GM12878 (cell line): ENCODE measurements around the gene DCAF5. TPM values are rescaled to one million over a fixed set of nuclear protein-coding genes. Genes with fewer than 3 reads are reported as not detected.
"Not testable (repeated sequence)": the region's sequence is repeated elsewhere in the genome, so short reads cannot be mapped to it uniquely, and the experiment has no call there.

Experiments
- ATAC-seq: fragments of 200-7000 bp; cut with Tn5 transposase; 3 replicates; pipeline ENCODE4 v1.9.1; 2020; ENCODE audit warnings: mild to moderate bottlenecking, moderate library complexity
- BruUV-seq: library from RNA; stranded (reverse); fragments of 400-500 nt; replicated peaks from 2 replicates; lab custom pipeline; 2021; lab: Mats Ljungman, UMichigan
- CTCF ChIA-PET: fragments of 300-600 bp; sonication (Branson Sonifier 250); formaldehyde crosslinking; extraction: SDS; loops from one replicate; lab custom pipeline; 2021; ENCODE audit warnings: inconsistent platforms; lab: Yijun Ruan, JAX
- POLR2A ChIA-PET: fragments of 350-600 bp; formaldehyde crosslinking; extraction: SDS; loops from one replicate; lab custom pipeline; 2021; ENCODE audit warnings: inconsistent platforms; lab: Charles Lee
- RAD21 ChIA-PET: fragments of 300-600 bp; sonication (Branson Sonifier 250); formaldehyde crosslinking; loops from one replicate; lab custom pipeline; 2023; ENCODE audit warnings: antibody characterized with exemption; ENCODE audit not compliant: unreplicated experiment; lab: Charles Lee
- SMC1A ChIA-PET: fragments of 300-600 bp; sonication (Branson Sonifier 250); formaldehyde crosslinking; loops from one replicate; lab custom pipeline; 2023; ENCODE audit not compliant: unreplicated experiment, uncharacterized antibody; lab: Charles Lee
- DNase-seq: peaks from one replicate; pipeline ENCODE4 v3.0.0-alpha.2; 2011; ENCODE audit warnings: low read depth, low spot score
- FAIRE-seq: peaks from 3 replicates; lab custom pipeline; 2011; peaks lifted over from hg19 to GRCh38; lab: Jason Lieb, UNC
- H2AFZ ChIP-seq: 2 replicates; pipeline ENCODE4 v1.6.0; 2011; ENCODE audit warnings: low read depth, low read length, control low read depth; ENCODE audit not compliant: control insufficient read depth
- H3K27ac ChIP-seq: 2 replicates; pipeline ENCODE4 v1.5.1; 2011; ENCODE audit warnings: control low read depth; ENCODE audit not compliant: control insufficient read depth, insufficient read depth
- H3K27me3 ChIP-seq, 2 experiments: replicated peaks in 1 of 2; 2 replicates each; pipeline versions ENCODE4 v1.6.0 to v1.6.1; 2011; ENCODE audit warnings: low read length in 1 of 2; ENCODE audit not compliant: control insufficient read depth in 2 of 2, insufficient read depth in 2 of 2
- H3K36me3 ChIP-seq, 2 experiments: 2 replicates each; pipeline ENCODE4 v1.5.1; 2011; ENCODE audit warnings: low read length in 1 of 2; ENCODE audit not compliant: control insufficient read depth in 2 of 2, insufficient read depth in 2 of 2
- H3K4me1 ChIP-seq: 2 replicates; pipeline ENCODE4 v1.6.1; 2011; ENCODE audit warnings: mild to moderate bottlenecking, low read length, moderate library complexity, mixed read lengths; ENCODE audit not compliant: control insufficient read depth, insufficient read depth
- H3K4me2 ChIP-seq: 2 replicates; pipeline ENCODE4 v1.6.0; 2011; ENCODE audit warnings: control low read depth; ENCODE audit not compliant: control insufficient read depth, insufficient read depth
- H3K4me3 ChIP-seq: fragments of 200-600 bp; sonication (generic); 2 replicates; pipeline ENCODE4 v1.5.1; 2016
- H3K79me2 ChIP-seq: 2 replicates; pipeline ENCODE4 v1.6.0; 2011; ENCODE audit warnings: low read length; ENCODE audit not compliant: control insufficient read depth, insufficient read depth
- H3K9ac ChIP-seq: 2 replicates; pipeline ENCODE4 v1.8.0; 2011; ENCODE audit warnings: low read length, control low read depth, mixed read lengths; ENCODE audit not compliant: control insufficient read depth, insufficient read depth
- H3K9me3 ChIP-seq: replicated peaks from 3 replicates; pipeline ENCODE4 v1.5.1; 2011; ENCODE audit warnings: mild to moderate bottlenecking, low read length; ENCODE audit not compliant: control insufficient read depth, insufficient read depth
- H4K20me1 ChIP-seq: 2 replicates; pipeline ENCODE4 v1.6.0; 2011; ENCODE audit not compliant: control insufficient read depth, insufficient read depth
- CBX3 ChIP-seq: fragments of 200-600 bp; sonication (generic); IDR thresholded peaks from 2 replicates; pipeline ENCODE4 v1.6.1; 2016; ENCODE audit warnings: low read depth, borderline replicate concordance
- CBX5 ChIP-seq: sonication (generic); IDR thresholded peaks from 2 replicates; pipeline ENCODE4 v1.6.1; 2016; ENCODE audit warnings: low read depth, moderate library complexity, mild to moderate bottlenecking, inconsistent platforms
- FOXK2 ChIP-seq: fragments of 450-650 bp; IDR thresholded peaks from 2 replicates; pipeline ENCODE4 v1.6.1; 2017; ENCODE audit warnings: mild to moderate bottlenecking, moderate library complexity
- LARP7 ChIP-seq: fragments of 450-650 bp; IDR thresholded peaks from 2 replicates; pipeline ENCODE4 v1.6.1; 2017; ENCODE audit warnings: mild to moderate bottlenecking
- PML ChIP-seq: IDR thresholded peaks from 2 replicates; pipeline ENCODE4 v1.6.1; 2012; ENCODE audit warnings: low read length, inconsistent platforms
- POLR2AphosphoS5 ChIP-seq: IDR thresholded peaks from 2 replicates; pipeline ENCODE4 v1.6.1; 2011; ENCODE audit warnings: mild to moderate bottlenecking, low read length, inconsistent platforms
- SIX5 ChIP-seq: IDR thresholded peaks from 2 replicates; pipeline ENCODE4 v1.6.1; 2011; ENCODE audit warnings: mild to moderate bottlenecking, low read depth, low read length, moderate library complexity; ENCODE audit not compliant: severe bottlenecking
- WRNIP1 ChIP-seq: IDR thresholded peaks from 2 replicates; pipeline ENCODE4 v1.6.1; 2011; ENCODE audit warnings: low read depth, low read length, improper control_type of control experiment, borderline replicate concordance
- WGBS: methylation state at CpG from one replicate; pipeline ENCODE4 v1.1.6; 2016; ENCODE audit warnings: low lambda C conversion rate; ENCODE audit not compliant: insufficient replicate concordance, insufficient coverage; ENCODE audit errors: missing lambda C conversion rate; 5-methylcytosine and 5-hydroxymethylcytosine counted together
- in situ Hi-C: fragments of 300-500 bp; cut with MboI; formaldehyde crosslinking; loops from 9 replicates; pipeline ENCODE4 v1.14.3; 2018; ENCODE audit warnings: mixed read lengths
- intact Hi-C: fragments of 100-400 bp; cut with micrococcal nuclease; formaldehyde crosslinking; loops from one replicate; pipeline ENCODE4 v1.14.2; 2022; ENCODE audit not compliant: unreplicated experiment
- polyA plus RNA-seq, 11 experiments: library from polyadenylated mRNA; depleted of rRNA in 4 of 11; unstranded in 6 of 11; stranded (reverse) in 5 of 11; fragments of >200 nt; fragmentation: Nextera tagmentation in 4 of 11; fragmentation: Illumina TruSeq in 1 of 11; extraction: Ambion mirVana in 4 of 11; extraction: Trizol in 1 of 11; gene quantifications; 1 replicate in 1 of 11; 2 replicates in 10 of 11; pipeline versions ENCODE4 v1.2.1 to v1.2.3, GENCODE V29; 2011 to 2016; ENCODE audit warnings: inconsistent platforms in 2 of 11, missing spikeins in 2 of 11, low read depth in 1 of 11
- total RNA-seq, 4 experiments: library from RNA; depleted of rRNA in 3 of 4; stranded (reverse); fragments of >200 nt in 3 of 4; fragmentation: Illumina TruSeq in 1 of 4; extraction: Trizol in 1 of 4; gene quantifications; 2 replicates each; pipeline versions ENCODE4 v1.2.1 to v1.2.3, GENCODE V29; 2013 to 2021
- TF ChIP-seq, protein P1 (sequence below): fragments of 450-650 bp; IDR thresholded peaks from 2 replicates; pipeline ENCODE4 v1.6.1; 2016; ENCODE audit warnings: mild to moderate bottlenecking
- TF ChIP-seq, protein P2 (sequence below): IDR thresholded peaks from 2 replicates; pipeline ENCODE4 v1.6.1; 2012; ENCODE audit warnings: low read depth, low read length, improper control_type of control experiment
- TF ChIP-seq, protein P3 (sequence below): IDR thresholded peaks from 2 replicates; pipeline ENCODE4 v1.6.1; 2012; ENCODE audit warnings: low read depth, low read length, improper control_type of control experiment

DCAF5 gene
- total and polyA plus RNA-seq, 10 of the 15 experiments (the other 5 are each of a cell fraction or from before 2014, with no cell fraction given), result 6.8 to 38.1 (median 19.1) TPM

DNA sequence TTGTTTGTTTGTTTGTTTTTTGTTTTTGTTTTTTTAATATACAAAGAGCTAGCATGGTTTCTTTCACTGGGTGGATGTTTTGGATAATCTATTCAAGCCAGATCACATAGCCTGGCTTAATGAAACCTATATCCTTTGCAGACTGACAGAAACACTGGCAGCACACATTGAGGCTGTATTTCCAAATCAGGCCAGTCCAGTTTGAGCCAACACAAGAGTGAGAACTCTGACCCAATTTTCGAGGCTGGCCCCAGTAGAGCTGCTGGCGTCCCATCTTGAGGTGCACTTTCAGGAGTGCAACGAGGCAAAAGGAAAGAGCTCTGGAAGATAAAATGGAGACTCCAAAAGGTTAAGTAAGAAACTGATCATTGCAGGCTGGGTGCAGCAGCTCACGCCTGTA is 129.9 kb downstream of the DCAF5 start:
- no peaks in the 10 kb centered on the region for H3K36me3 ChIP-seq
- H3K4me3 ChIP-seq, result no peak overlapping the region
- in situ Hi-C loops, result no loop called here
- H3K79me2 ChIP-seq, result no peaks in the 10 kb centered on the region
- no peak overlapping the region for H2AFZ ChIP-seq
- FAIRE-seq, result no peak
- ChIA-PET CTCF (no interaction called here), RAD21 (no interaction called here), POLR2A (no interaction called here), SMC1A (no interaction called here)
- no peak overlapping the region for H3K4me2 ChIP-seq
- no TSS peak for BruUV-seq
- TF ChIP-seq CBX3 (no peak), WRNIP1 (no peak), SIX5 (no peak), FOXK2 (no peak), LARP7 (no peak), CBX5 (no peak), PML (no peak), POLR2AphosphoS5 (no peak)
- TF ChIP-seq, protein P1, sequence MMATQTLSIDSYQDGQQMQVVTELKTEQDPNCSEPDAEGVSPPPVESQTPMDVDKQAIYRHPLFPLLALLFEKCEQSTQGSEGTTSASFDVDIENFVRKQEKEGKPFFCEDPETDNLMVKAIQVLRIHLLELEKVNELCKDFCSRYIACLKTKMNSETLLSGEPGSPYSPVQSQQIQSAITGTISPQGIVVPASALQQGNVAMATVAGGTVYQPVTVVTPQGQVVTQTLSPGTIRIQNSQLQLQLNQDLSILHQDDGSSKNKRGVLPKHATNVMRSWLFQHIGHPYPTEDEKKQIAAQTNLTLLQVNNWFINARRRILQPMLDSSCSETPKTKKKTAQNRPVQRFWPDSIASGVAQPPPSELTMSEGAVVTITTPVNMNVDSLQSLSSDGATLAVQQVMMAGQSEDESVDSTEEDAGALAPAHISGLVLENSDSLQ, result no peak
- TF ChIP-seq, protein P2, sequence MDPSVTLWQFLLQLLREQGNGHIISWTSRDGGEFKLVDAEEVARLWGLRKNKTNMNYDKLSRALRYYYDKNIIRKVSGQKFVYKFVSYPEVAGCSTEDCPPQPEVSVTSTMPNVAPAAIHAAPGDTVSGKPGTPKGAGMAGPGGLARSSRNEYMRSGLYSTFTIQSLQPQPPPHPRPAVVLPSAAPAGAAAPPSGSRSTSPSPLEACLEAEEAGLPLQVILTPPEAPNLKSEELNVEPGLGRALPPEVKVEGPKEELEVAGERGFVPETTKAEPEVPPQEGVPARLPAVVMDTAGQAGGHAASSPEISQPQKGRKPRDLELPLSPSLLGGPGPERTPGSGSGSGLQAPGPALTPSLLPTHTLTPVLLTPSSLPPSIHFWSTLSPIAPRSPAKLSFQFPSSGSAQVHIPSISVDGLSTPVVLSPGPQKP, result no peak
- TF ChIP-seq, protein P3, sequence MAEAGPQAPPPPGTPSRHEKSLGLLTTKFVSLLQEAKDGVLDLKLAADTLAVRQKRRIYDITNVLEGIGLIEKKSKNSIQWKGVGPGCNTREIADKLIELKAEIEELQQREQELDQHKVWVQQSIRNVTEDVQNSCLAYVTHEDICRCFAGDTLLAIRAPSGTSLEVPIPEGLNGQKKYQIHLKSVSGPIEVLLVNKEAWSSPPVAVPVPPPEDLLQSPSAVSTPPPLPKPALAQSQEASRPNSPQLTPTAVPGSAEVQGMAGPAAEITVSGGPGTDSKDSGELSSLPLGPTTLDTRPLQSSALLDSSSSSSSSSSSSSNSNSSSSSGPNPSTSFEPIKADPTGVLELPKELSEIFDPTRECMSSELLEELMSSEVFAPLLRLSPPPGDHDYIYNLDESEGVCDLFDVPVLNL, result no peak
- ATAC-seq, result no peak
- H3K27ac ChIP-seq, result no peak overlapping the region
- 27% methylated on average over 4 of the region's 4 CpGs for WGBS
- no peak overlapping the region for H3K9ac ChIP-seq
- DNase-seq, result no peak
- H3K27me3 ChIP-seq, result no peaks in the 10 kb centered on the region; a peak in 2 of 4 replicates
- no peaks in the 10 kb centered on the region for H3K9me3 ChIP-seq
- no peaks in the 10 kb centered on the region for H4K20me1 ChIP-seq
- intact Hi-C loops, result no loop called here
- H3K4me1 ChIP-seq, result no peaks in the 10 kb centered on the region

DNA sequence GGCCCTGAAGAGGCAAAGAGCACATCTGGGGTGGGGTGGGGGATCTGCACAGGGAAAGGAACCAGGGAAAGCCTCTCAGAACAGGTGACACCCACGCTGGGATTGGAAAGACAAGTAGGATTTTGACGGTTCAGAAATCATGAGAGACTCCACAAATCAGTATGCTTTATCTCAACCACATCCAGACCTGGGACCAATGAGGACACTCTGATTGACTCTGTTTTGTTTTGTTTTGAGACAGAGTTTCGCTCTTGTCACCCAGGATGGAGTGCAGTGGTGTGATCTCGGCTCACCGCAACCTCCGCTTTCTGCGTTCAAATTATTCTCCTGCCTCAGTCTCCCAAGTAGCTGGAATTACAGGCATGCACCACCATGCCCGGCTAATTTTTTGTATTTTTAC is 130.8 kb downstream of the DCAF5 start:
- RAD21 ChIA-PET, in situ Hi-C loops, H3K36me3 ChIP-seq, H3K4me3 ChIP-seq, FAIRE-seq, BruUV-seq, DNase-seq, ATAC-seq, POLR2A ChIA-PET, H3K4me1 ChIP-seq, intact Hi-C loops, H3K27ac ChIP-seq, CTCF ChIA-PET, SMC1A ChIA-PET, H3K9me3 ChIP-seq, H3K79me2 ChIP-seq, H3K9ac ChIP-seq, H4K20me1 ChIP-seq, H3K27me3 ChIP-seq, H2AFZ ChIP-seq, H3K4me2 ChIP-seq: not testable (repeated sequence)
- 43% methylated on average over 8 of the region's 8 CpGs for WGBS
